Endothelial cell of umbilical vein (primary cell): ENCODE measurements around the gene ATP8B3. TPM values are rescaled to one million over a fixed set of nuclear protein-coding genes. Genes with fewer than 3 reads are reported as not detected.
A peak's percentile ranks its signal among the peaks of the same experiment; 100 is the strongest.

Experiments used
- BruUV-seq: library from RNA; stranded (reverse); fragments of 400-500 nt; replicated peaks from 2 replicates; lab custom pipeline; 2021; lab: Mats Ljungman, UMichigan
- CTCF ChIA-PET: fragments of 300-600, 350-600 bp; sonication (Branson Sonifier 250); formaldehyde crosslinking; loops from one replicate; lab custom pipeline; 2021; ENCODE audit warnings: antibody characterized with exemption, inconsistent platforms; lab: Charles Lee
- POLR2A ChIA-PET: fragments of 300-600, 350-600 bp; sonication (Branson Sonifier 250); formaldehyde crosslinking; loops from one replicate; lab custom pipeline; 2021; ENCODE audit warnings: antibody characterized with exemption, inconsistent platforms; lab: Charles Lee
- DNase-seq: peaks from one replicate; pipeline ENCODE4 v3.0.0-alpha.2; 2011; ENCODE audit warnings: low read depth, low spot score
- FAIRE-seq: peaks from 2 replicates; lab custom pipeline; 2011; peaks lifted over from hg19 to GRCh38; lab: Jason Lieb, UNC
- H2AFZ ChIP-seq: 2 replicates; pipeline ENCODE4 v1.6.0; 2012; ENCODE audit warnings: low read depth, low read length, control low read depth, inconsistent platforms
- H3K27ac ChIP-seq: 2 replicates; pipeline ENCODE4 v1.5.1; 2011; ENCODE audit warnings: low read depth, mild to moderate bottlenecking, control low read depth, low read length, moderate library complexity; ENCODE audit not compliant: insufficient read depth
- H3K27me3 ChIP-seq, 2 experiments: 2 replicates each; pipeline versions ENCODE4 v1.6.0 to v1.6.1; 2011; ENCODE audit warnings: low read length in 2 of 2, mixed read lengths in 1 of 2; ENCODE audit not compliant: control insufficient read depth in 2 of 2, insufficient read depth in 2 of 2
- H3K36me3 ChIP-seq, 2 experiments: 2 replicates in 1 of 2; 3 replicates in 1 of 2; pipeline ENCODE4 v1.5.1; 2011; ENCODE audit warnings: low read length in 2 of 2, mild to moderate bottlenecking in 1 of 2, moderate library complexity in 1 of 2; ENCODE audit not compliant: control insufficient read depth in 2 of 2, insufficient read depth in 2 of 2; ENCODE audit errors: extremely low read depth in 1 of 2
- H3K4me1 ChIP-seq: 3 replicates; pipeline ENCODE4 v1.5.1; 2011; ENCODE audit warnings: mild to moderate bottlenecking, low read length; ENCODE audit not compliant: control insufficient read depth, insufficient read depth; ENCODE audit errors: extremely low read depth
- H3K4me2 ChIP-seq: 2 replicates; pipeline ENCODE4 v1.6.1; 2011; ENCODE audit warnings: low read length, control low read depth, mixed read lengths; ENCODE audit not compliant: insufficient read depth
- H3K4me3 ChIP-seq, 3 experiments: fragments of 200-600 bp in 1 of 3; sonication (generic), shearing (Covaris generic) in 1 of 3; replicated peaks in 1 of 3; 2 replicates each; pipeline ENCODE4 v1.5.1; 2011 to 2016; ENCODE audit warnings: control low read depth in 3 of 3, low read length in 3 of 3, mild to moderate bottlenecking in 2 of 3, inconsistent platforms in 1 of 3, low read depth in 1 of 3, moderate library complexity in 1 of 3; ENCODE audit not compliant: insufficient read depth in 1 of 3
- H3K79me2 ChIP-seq: 2 replicates; pipeline ENCODE4 v1.6.0; 2012; ENCODE audit warnings: low read length, inconsistent platforms; ENCODE audit not compliant: control insufficient read depth, insufficient read depth
- H3K9ac ChIP-seq: replicated peaks from 2 replicates; pipeline ENCODE3; 2011; ENCODE audit warnings: low read length, control low read depth; ENCODE audit not compliant: insufficient read depth; ENCODE audit errors: extremely low read depth
- H3K9me1 ChIP-seq: replicated peaks from 3 replicates; pipeline ENCODE4 v1.6.0; 2011; ENCODE audit warnings: mild to moderate bottlenecking, low read length; ENCODE audit not compliant: control insufficient read depth, insufficient read depth; ENCODE audit errors: extremely low read depth
- H3K9me3 ChIP-seq: replicated peaks from 2 replicates; pipeline ENCODE4 v1.5.1; 2012; ENCODE audit warnings: low read length, inconsistent platforms; ENCODE audit not compliant: control insufficient read depth, insufficient read depth
- H4K20me1 ChIP-seq: replicated peaks from 2 replicates; pipeline ENCODE3; 2011; ENCODE audit warnings: mild to moderate bottlenecking, low read length; ENCODE audit not compliant: control insufficient read depth, insufficient read depth; ENCODE audit errors: extremely low read depth
- CTCF ChIP-seq, 2 donors: IDR thresholded peaks; 1 replicate in 1 of 2; 2 replicates in 1 of 2; pipeline ENCODE4 v1.5.1; 2011; ENCODE audit warnings: low read length in 2 of 2, mild to moderate bottlenecking in 2 of 2, moderate library complexity in 2 of 2, control low read depth in 1 of 2, inconsistent platforms in 1 of 2, low read depth in 1 of 2; ENCODE audit not compliant: insufficient read depth in 1 of 2; ENCODE audit errors: extremely low read depth in 1 of 2
- EZH2 ChIP-seq: IDR thresholded peaks from 2 replicates; pipeline ENCODE4 v1.6.1; 2012; ENCODE audit warnings: borderline replicate concordance, low read depth, mild to moderate bottlenecking, moderate library complexity, low read length, inconsistent platforms; ENCODE audit not compliant: severe bottlenecking
- MAX ChIP-seq: IDR thresholded peaks from 2 replicates; pipeline ENCODE4 v1.6.1; 2011; ENCODE audit not compliant: insufficient read depth, insufficient read length
- MYC ChIP-seq: IDR thresholded peaks from one replicate; pipeline ENCODE4 v1.6.1; 2011; ENCODE audit warnings: mild to moderate bottlenecking, low read depth, low read length
- POLR2A ChIP-seq: IDR thresholded peaks from 2 replicates; pipeline ENCODE4 v1.6.1; 2012; ENCODE audit warnings: low read depth, mild to moderate bottlenecking, control low read depth, low read length
- POLR2AphosphoS5 ChIP-seq: IDR thresholded peaks from 2 replicates; pipeline ENCODE4 v1.6.1; 2012; ENCODE audit warnings: low read depth, mild to moderate bottlenecking, control low read depth, low read length, moderate library complexity; ENCODE audit not compliant: insufficient read depth
- dilution Hi-C: fragments of 300-500 bp; cut with MboI; formaldehyde crosslinking; loops from one replicate; pipeline ENCODE4 v1.15.0; 2019; ENCODE audit warnings: low sequenced_read_pairs; ENCODE audit not compliant: extremely low pct_ligation_motif_present
- intact Hi-C: fragments of 100-400 bp; cut with micrococcal nuclease; formaldehyde crosslinking; loops from one replicate; pipeline ENCODE4 v1.10.0; 2022
- polyA plus RNA-seq, 4 experiments: library from polyadenylated mRNA; depleted of rRNA in 3 of 4; stranded (reverse) in 3 of 4; unstranded in 1 of 4; fragments of >200 nt; gene quantifications; 2 replicates each; pipeline versions ENCODE4 v1.2.1 to v1.2.3, GENCODE V29; 2011 to 2012; ENCODE audit warnings: missing spikeins in 1 of 4
- total RNA-seq: library from RNA; stranded (reverse); gene quantifications from 2 replicates; pipeline ENCODE4 v1.2.3, GENCODE V29; 2021

The ATP8B3 gene
- total and polyA plus RNA-seq, 2 donors (not counting 3 experiments of a cell fraction or from before 2014, with no cell fraction given), result 1.1 to 7.3 TPM

- no peak overlapping the region for H3K27ac ChIP-seq
- DNase-seq (no peak), FAIRE-seq (no peak)
- dilution Hi-C loops (no loop called here), intact Hi-C loops (no loop called here)
- CTCF ChIA-PET, result no interaction called here
- no peaks in the 10 kb centered on the region for H3K9me3 ChIP-seq
- TF ChIP-seq CTCF (IDR thresholded peaks at IDR 0.05; ENCODE audit: extremely low read depth in 1 of 2, insufficient read depth in 1 of 2, low read depth in 1 of 2, low read length in 2 of 2) (no peak), MYC (no peak), EZH2 (no peak), MAX (no peak), POLR2A (no peak), POLR2AphosphoS5 (no peak)
- no peak overlapping the region for H2AFZ ChIP-seq
- H3K4me2 ChIP-seq, result peak overlapping the region; percentile 89
- H3K27me3 ChIP-seq, result no peaks in the 10 kb centered on the region
- H3K36me3 ChIP-seq, result no peaks in the 10 kb centered on the region
- BruUV-seq, result no TSS peak
- H3K4me1 ChIP-seq, result peaks cover 47% of the 10 kb centered on the region
- H4K20me1 ChIP-seq, result no peaks in the 10 kb centered on the region
- H3K9me1 ChIP-seq, result no peaks in the 10 kb centered on the region
- peaks cover 75% of the 10 kb centered on the region for H3K79me2 ChIP-seq
- POLR2A ChIA-PET, result interaction anchor here (0.6 kb wide), 1 partner anchor 864 kb away, joined by 7 read pairs; no protein-coding TSS in a partner anchor
- peak overlapping the region in 1 of 3 experiments; percentile 19 for H3K4me3 ChIP-seq
- no peak overlapping the region for H3K9ac ChIP-seq
Observed at GRCh38 chr19:1860042-1860775, 48.1 kb upstream of the ATP8B3 start.
